NCI-H345 treated with DMSO at 0.1 percent for 48 hours (cell line): ENCODE measurements around the gene SPDL1.
A peak's percentile ranks its signal among the peaks of the same experiment; 100 is the strongest.
"Not testable (repeated sequence)": the region's sequence is repeated elsewhere in the genome, so short reads cannot be mapped to it uniquely, and the experiment has no call there.

Experiments
- DNase-seq: peaks from one replicate; lab custom pipeline; 2025; ENCODE audit not compliant: unreplicated experiment; lab: John Stamatoyannopoulos, UW

Gene SPDL1

GRCh38 chr5:169574134-169574646 is 9.4 kb upstream of the SPDL1 start:
- DNase-seq = no peak

- no peak for DNase-seq
These were observed 7.4 kb upstream of the SPDL1 start for GRCh38 chr5:169576181-169576598.

- DNase-seq = peak; percentile 3
These were observed 5.6 kb upstream of the SPDL1 start for GRCh38 chr5:169577951-169578350.

GRCh38 chr5:169580964-169581363 is 2.6 kb upstream of the SPDL1 start:
- no peak for DNase-seq

GRCh38 chr5:169581580-169582227 is 1.9 kb upstream of the SPDL1 start:
- DNase-seq = peak; percentile 20

GRCh38 chr5:169583101-169583423 is 511 bp upstream of the SPDL1 start:
- DNase-seq = no peak

GRCh38 chr5:169584998-169585451 is 1.5 kb downstream of the SPDL1 start:
- no peak for DNase-seq

GRCh38 chr5:169590602-169591001 is 7.0 kb downstream of the SPDL1 start:
- DNase-seq = no peak

GRCh38 chr5:169591636-169592035 is 8.1 kb downstream of the SPDL1 start:
- DNase-seq = no peak

- no peak for DNase-seq
These were observed 9.5 kb downstream of the SPDL1 start for GRCh38 chr5:169592937-169593650.

GRCh38 chr5:169595172-169595820 is 11.7 kb downstream of the SPDL1 start:
- DNase-seq = no peak

- no peak for DNase-seq
These were observed 15.9 kb downstream of the SPDL1 start for GRCh38 chr5:169599451-169599850.

GRCh38 chr5:169602535-169602934 is 19.0 kb downstream of the SPDL1 start:
- DNase-seq = no peak

- DNase-seq = no peak
These were observed 22.7 kb downstream of the SPDL1 start for GRCh38 chr5:169606279-169606678.

GRCh38 chr5:169607882-169608281 is 24.3 kb downstream of the SPDL1 start:
- no peak for DNase-seq

- DNase-seq = no peak
These were observed 26.1 kb downstream of the SPDL1 start for GRCh38 chr5:169609716-169610115.

GRCh38 chr5:169610606-169611005 is 27.0 kb downstream of the SPDL1 start:
- DNase-seq = no peak

- DNase-seq = no peak
These were observed 32.0 kb downstream of the SPDL1 start for GRCh38 chr5:169615561-169615960.

- DNase-seq = not testable (repeated sequence)
These were observed 40.7 kb downstream of the SPDL1 start for GRCh38 chr5:169624307-169624706.

GRCh38 chr5:169626779-169627178 is 43.2 kb downstream of the SPDL1 start:
- DNase-seq = no peak

GRCh38 chr5:169627551-169627950 is 44.0 kb downstream of the SPDL1 start:
- no peak for DNase-seq

- no peak for DNase-seq
These were observed 45.3 kb downstream of the SPDL1 start for GRCh38 chr5:169628892-169629291.
